OCI-LY7 (cell line): ENCODE measurements around the gene MRPL22. TPM values are rescaled to one million over a fixed set of nuclear protein-coding genes. Genes with fewer than 3 reads are reported as not detected.

Experiments
- BruUV-seq: library from RNA; stranded (reverse); fragments of 400-500 nt; replicated peaks from 2 replicates; lab custom pipeline; 2021; lab: Mats Ljungman, UMichigan
- CTCF ChIA-PET: fragments of 300-600 bp; sonication (Branson Sonifier 250); formaldehyde crosslinking; loops from one replicate; lab custom pipeline; 2022; ENCODE audit warnings: antibody characterized with exemption; ENCODE audit not compliant: unreplicated experiment; lab: Charles Lee
- POLR2A ChIA-PET: fragments of 300-600 bp; sonication (Branson Sonifier 250); formaldehyde crosslinking; loops from one replicate; lab custom pipeline; 2022; ENCODE audit warnings: antibody characterized with exemption; lab: Charles Lee
- DNase-seq: peaks from one replicate; pipeline ENCODE4 v3.0.0-alpha.2; 2015; ENCODE audit warnings: low spot score
- H2AFZ ChIP-seq: fragments of 200-600 bp; sonication (generic), shearing (Covaris generic); 2 replicates; pipeline ENCODE4 v1.6.1; 2014; ENCODE audit warnings: mild to moderate bottlenecking, antibody characterized with exemption, low read length, moderate library complexity
- H3K27ac ChIP-seq: fragments of 200-600 bp; sonication (generic); 2 replicates; pipeline ENCODE4 v1.5.1; 2014; ENCODE audit warnings: mixed run types, low read depth, mild to moderate bottlenecking, moderate library complexity, low read length, inconsistent platforms; ENCODE audit not compliant: poor library complexity, severe bottlenecking
- H3K36me3 ChIP-seq: fragments of 200-600 bp; sonication (generic); 2 replicates; pipeline ENCODE4 v1.6.1; 2014; ENCODE audit warnings: mild to moderate bottlenecking, antibody characterized with exemption, low read length, moderate library complexity, mixed read lengths; ENCODE audit not compliant: insufficient read depth
- H3K4me1 ChIP-seq: fragments of 200-600 bp; sonication (generic); 2 replicates; pipeline ENCODE4 v1.5.1; 2014; ENCODE audit warnings: mild to moderate bottlenecking, low read length; ENCODE audit not compliant: insufficient read depth, poor library complexity, severe bottlenecking
- H3K4me2 ChIP-seq: fragments of 200-600 bp; sonication (generic); 2 replicates; pipeline ENCODE4 v1.6.1; 2014; ENCODE audit warnings: mild to moderate bottlenecking, low read length
- H3K4me3 ChIP-seq: fragments of 200-600 bp; sonication (generic); 2 replicates; pipeline ENCODE4 v1.5.1; 2014; ENCODE audit warnings: mild to moderate bottlenecking, low read depth, low read length; ENCODE audit not compliant: poor library complexity, severe bottlenecking
- H3K79me2 ChIP-seq: fragments of 200-600 bp; sonication (generic); 2 replicates; pipeline ENCODE4 v1.6.1; 2016; ENCODE audit warnings: low read depth, mild to moderate bottlenecking, low read length, moderate library complexity, mixed read lengths; ENCODE audit not compliant: insufficient read depth
- H3K9me2 ChIP-seq: fragments of 200-600 bp; sonication (generic); 2 replicates; pipeline ENCODE4 v1.6.1; 2016; ENCODE audit warnings: mild to moderate bottlenecking, low read length, mixed read lengths; ENCODE audit not compliant: insufficient read depth
- H3K9me3 ChIP-seq: fragments of 200-600 bp; sonication (generic); 2 replicates; pipeline ENCODE4 v1.6.1; 2014; ENCODE audit warnings: mild to moderate bottlenecking, mixed run types, low read length, mixed read lengths
- H4K20me1 ChIP-seq: fragments of 200-600 bp; sonication (generic); 2 replicates; pipeline ENCODE4 v1.6.1; 2014; ENCODE audit warnings: mild to moderate bottlenecking, antibody characterized with exemption, low read length, moderate library complexity, mixed read lengths; ENCODE audit not compliant: insufficient read depth
- CTCF ChIP-seq: fragments of 200-600 bp; sonication (generic); conservative IDR thresholded peaks from 2 replicates; pipeline ENCODE4 v1.5.1; 2014; ENCODE audit warnings: mild to moderate bottlenecking, antibody characterized with exemption, low read length, moderate library complexity, mixed read lengths
- EZH2phosphoT487 ChIP-seq: fragments of 200-600 bp; sonication (generic); IDR thresholded peaks from 2 replicates; pipeline ENCODE4 v1.6.1; 2018; ENCODE audit warnings: low read depth, borderline replicate concordance, mild to moderate bottlenecking, mixed run types, antibody characterized with exemption, low read length, moderate library complexity, mixed read lengths
- intact Hi-C: fragments of 100-400 bp; cut with micrococcal nuclease; formaldehyde crosslinking; loops from one replicate; pipeline ENCODE4 v1.10.0; 2022; ENCODE audit not compliant: unreplicated experiment
- total RNA-seq, 2 experiments: library from RNA; depleted of rRNA in 1 of 2; stranded (reverse); fragments of >200 nt in 1 of 2; shearing (Covaris generic) in 1 of 2; gene quantifications; 2 replicates each; pipeline ENCODE4 v1.2.3, GENCODE V29; 2014 to 2022

MRPL22 gene
- total RNA-seq, 2 experiments from 2014 or later, result 34.0 to 91.8 TPM

- intact Hi-C loops, result no loop called here
- Histone ChIP-seq H3K9me2 (no peaks in the 10 kb centered on the region), H3K27ac (no peak overlapping the region), H3K4me2 (no peak overlapping the region), H3K79me2 (peaks cover 10% of the 10 kb centered on the region; the same call in 1 of the 2 replicates), H3K4me1 (no peaks in the 10 kb centered on the region), H4K20me1 (no peaks in the 10 kb centered on the region), H3K9me3 (no peaks in the 10 kb centered on the region), H3K4me3 (no peak overlapping the region), H2AFZ (no peak overlapping the region), H3K36me3 (peaks cover 88% of the 10 kb centered on the region)
- TF ChIP-seq EZH2phosphoT487, result no peak
- TF ChIP-seq CTCF, result no peak
- no peak for DNase-seq
- no TSS peak for BruUV-seq
- CTCF ChIA-PET, result no interaction called here
- POLR2A ChIA-PET, result interaction anchor here (1.4 kb wide), 1 partner anchor 13 kb away, joined by 3 read pairs; no protein-coding TSS in a partner anchor
These were observed 15.8 kb downstream of the MRPL22 start for GRCh38 chr5:154956712-154957111.

- POLR2A ChIA-PET, result no interaction called here
- Histone ChIP-seq H2AFZ (no peak overlapping the region), H3K4me1 (no peaks in the 10 kb centered on the region), H3K4me2 (no peak overlapping the region), H3K9me3 (no peaks in the 10 kb centered on the region), H3K79me2 (no peaks in the 10 kb centered on the region), H3K4me3 (no peak overlapping the region), H3K36me3 (peaks cover 99% of the 10 kb centered on the region), H4K20me1 (no peaks in the 10 kb centered on the region), H3K27ac (no peak overlapping the region), H3K9me2 (no peaks in the 10 kb centered on the region)
- intact Hi-C loops, result no loop called here
- no peak for DNase-seq
- CTCF ChIA-PET, result no interaction called here
- no TSS peak for BruUV-seq
- no peak for TF ChIP-seq EZH2phosphoT487
These were observed 21.6 kb downstream of the MRPL22 start for GRCh38 chr5:154962494-154962893.

- H3K4me3 ChIP-seq, result no peak overlapping the region
- H2AFZ ChIP-seq, result no peak overlapping the region
- no peaks in the 10 kb centered on the region for H4K20me1 ChIP-seq
- no peak overlapping the region for H3K4me2 ChIP-seq
- TF ChIP-seq EZH2phosphoT487 (no peak), CTCF (no peak)
- BruUV-seq, result no TSS peak
- no peak overlapping the region for H3K27ac ChIP-seq
- no peak for DNase-seq
- peaks cover 93% of the 10 kb centered on the region for H3K36me3 ChIP-seq
- no peaks in the 10 kb centered on the region for H3K79me2 ChIP-seq
- H3K4me1 ChIP-seq, result no peaks in the 10 kb centered on the region
- ChIA-PET POLR2A (no interaction called here), CTCF (no interaction called here)
- intact Hi-C loops, result no loop called here
- H3K9me3 ChIP-seq, result no peaks in the 10 kb centered on the region
- no peaks in the 10 kb centered on the region for H3K9me2 ChIP-seq
These were observed 25.4 kb downstream of the MRPL22 start for GRCh38 chr5:154966081-154966841.
